ENCODE data around the gene NGEF.

Gene NGEF

DNA sequence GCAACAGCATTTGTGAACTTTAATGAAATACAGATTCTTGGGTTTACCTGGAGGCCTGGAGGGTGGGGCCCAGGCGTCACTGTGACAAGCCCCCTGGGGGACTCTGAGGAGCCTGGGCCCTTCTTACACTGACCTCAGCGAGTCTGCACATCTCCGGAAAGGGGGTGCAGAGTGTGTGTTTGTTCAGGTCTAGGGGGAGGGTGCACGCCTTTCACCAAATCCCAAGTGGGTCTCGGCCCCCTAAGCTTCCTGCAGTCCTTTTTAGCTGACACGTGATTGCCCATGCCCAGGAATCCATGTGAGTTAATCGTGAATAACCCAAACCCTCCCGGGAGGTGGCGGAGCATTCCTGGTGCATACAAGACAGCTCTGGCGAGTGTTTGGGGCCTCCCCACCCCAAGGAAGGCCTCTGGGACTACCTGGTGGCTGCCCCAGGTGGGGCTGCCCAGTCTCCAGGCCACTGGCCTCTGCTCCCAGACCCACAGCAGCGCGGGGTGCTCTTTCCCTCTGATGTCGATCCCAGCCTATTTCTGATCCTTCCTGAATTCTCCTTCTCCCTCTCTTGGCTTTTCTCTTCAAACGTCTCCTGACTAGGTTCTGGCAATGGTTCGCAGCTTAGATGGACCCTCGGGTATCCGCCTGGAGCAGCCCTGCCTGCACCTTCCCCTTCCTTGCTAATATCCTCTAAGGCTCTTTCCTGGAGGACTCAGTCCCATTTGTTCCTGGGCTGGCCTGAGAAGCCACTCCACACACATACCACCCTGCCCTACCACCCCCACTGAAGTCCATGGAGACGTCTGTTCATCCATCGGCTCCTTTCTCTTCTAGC, 10.0 kb downstream of the NGEF start:
- DNase-seq (ENCODE audit: low read depth, low spot score) = no peak
- H3K27ac ChIP-seq = no peak overlapping the region

- DNase-seq (ENCODE audit: low read depth, low spot score) = no peak
- no peak overlapping the region for H3K27ac ChIP-seq
Observed at GRCh38 chr2:233000886-233001750, 11.9 kb downstream of the NGEF start.

- DNase-seq (ENCODE audit: low read depth, low spot score) = no peak
- H3K27ac ChIP-seq = no peak overlapping the region
Observed at GRCh38 chr2:232999354-232999753, 13.7 kb downstream of the NGEF start.

DNA sequence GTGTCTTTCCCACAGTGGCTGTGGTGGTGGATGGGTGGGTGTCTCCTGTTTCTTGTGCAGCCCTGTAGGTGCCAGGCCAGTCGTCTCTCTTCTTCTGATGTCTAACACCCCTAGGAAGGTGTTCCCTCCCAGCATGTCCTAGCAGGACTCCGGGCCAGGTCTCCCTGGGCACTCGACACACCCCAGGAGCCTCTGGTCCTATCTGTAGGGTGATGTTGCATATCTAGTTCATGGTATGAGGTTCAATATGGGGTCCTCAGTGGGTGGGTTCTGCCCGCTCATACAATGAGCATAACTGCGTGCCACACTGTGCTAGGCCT, 14.4 kb downstream of the NGEF start:
- H3K27ac ChIP-seq = no peak overlapping the region
- DNase-seq (ENCODE audit: low read depth, low spot score) = no peak

DNA sequence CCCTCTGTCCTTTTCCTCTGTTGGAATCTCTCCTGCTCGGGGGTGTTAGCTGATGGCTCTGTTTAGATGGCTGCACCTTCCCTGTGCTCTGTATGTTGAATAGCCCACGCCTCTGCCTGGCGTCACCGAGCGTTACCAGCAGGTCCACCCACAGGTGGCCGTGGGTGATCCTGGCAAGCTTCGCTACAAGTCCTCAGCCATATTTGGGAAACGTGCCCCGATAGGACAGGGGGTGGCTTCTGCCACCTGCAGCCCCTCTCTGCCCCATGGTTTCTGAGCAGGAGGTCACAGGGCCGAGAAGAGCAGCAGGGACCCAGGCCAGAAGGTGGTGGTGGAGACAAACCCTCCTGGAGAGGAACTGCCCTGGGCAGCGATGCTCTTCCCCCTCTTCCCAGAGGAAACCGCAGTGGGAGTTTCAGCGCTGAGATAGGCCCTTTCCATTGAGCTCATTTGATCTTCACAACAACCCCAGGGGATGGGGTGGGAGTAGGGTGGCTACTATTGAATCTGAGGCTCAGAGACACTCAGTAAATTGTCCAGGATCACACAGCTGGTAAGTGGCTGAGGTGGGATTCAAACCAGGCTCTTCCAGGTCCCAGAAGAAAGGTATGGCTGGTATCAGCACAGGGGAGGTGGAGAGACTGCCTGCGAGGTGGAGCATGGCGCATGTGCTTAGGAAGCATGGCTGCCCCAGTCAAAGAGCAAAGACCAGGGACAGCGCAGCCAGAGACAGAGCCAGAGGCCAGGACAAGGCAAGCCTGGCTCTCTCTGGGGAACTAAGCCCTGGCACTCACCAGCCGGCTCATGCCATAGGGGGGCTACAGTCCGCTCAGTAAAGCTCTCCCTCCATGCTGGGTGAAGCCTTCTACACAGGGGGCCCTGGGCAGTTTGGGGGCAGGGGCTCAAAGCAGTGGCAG, 15.0 kb downstream of the NGEF start:
- no peak for DNase-seq (ENCODE audit: low read depth, low spot score)
- H3K27ac ChIP-seq = no peak overlapping the region

DNA sequence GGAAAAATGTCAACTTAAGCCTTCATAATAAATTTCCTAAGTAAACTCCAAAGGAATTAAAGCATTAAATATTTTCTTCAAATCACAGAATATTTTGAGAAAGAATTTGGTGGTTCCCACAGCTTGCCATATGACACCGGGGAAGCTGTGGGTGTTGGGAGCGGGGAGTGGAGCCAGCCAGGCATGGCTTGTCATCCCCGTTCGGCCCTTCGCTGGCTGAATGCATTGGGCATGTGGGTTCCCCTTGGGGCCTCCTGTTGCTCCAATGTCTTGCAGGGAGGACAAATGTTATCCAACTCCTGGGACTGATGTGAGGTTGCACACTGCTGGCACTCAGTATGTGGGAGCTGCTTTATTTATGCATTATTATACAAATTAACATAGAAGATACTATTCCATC, 18.6 kb downstream of the NGEF start:
- no peak for DNase-seq (ENCODE audit: low read depth, low spot score)
- no peak overlapping the region for H3K27ac ChIP-seq

GRCh38 chr2:232993231-232993821, 19.7 kb downstream of the NGEF start:
- no peak overlapping the region for H3K27ac ChIP-seq
- no peak for DNase-seq (ENCODE audit: low read depth, low spot score)

- no peak for DNase-seq (ENCODE audit: low read depth, low spot score)
- no peak overlapping the region for H3K27ac ChIP-seq
Observed at GRCh38 chr2:232986155-232986554, 26.9 kb downstream of the NGEF start.

DNA sequence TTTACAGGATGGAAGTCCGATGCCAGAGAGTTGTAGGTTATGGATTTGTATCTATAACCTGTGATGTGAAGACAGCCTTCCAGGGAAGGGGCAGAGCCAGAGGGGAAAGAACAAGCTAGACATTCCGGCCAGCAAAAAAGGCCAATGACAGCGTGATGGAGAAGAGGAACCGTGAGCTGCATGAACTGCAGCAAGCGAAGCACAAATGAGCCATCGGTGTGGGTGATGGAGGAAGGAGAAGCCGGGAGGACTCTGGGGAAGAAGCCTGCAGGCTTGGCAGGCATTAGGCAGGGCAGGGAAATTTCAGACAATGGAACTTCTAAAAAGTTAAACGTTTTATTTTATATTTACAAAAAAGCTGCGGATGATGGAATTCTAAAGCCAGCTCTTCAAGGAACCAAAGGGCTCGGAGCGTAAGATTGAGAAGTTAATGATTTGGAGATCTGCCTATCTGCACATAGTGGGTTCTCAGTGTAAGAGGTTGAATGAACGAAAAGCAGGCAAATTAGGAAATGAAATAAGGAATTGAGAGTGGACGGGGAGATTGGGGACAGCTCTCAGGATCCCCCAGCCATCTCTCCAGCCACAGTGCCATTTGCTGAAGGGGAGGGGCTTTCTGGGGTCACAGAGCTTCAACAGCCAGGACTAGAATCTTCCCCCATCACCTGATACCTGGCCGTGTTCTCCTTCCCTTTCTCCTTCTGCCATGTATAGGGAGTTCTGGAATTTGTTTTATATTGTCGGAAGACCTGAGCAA, 28.4 kb downstream of the NGEF start:
- DNase-seq (ENCODE audit: low read depth, low spot score) = no peak
- no peak overlapping the region for H3K27ac ChIP-seq

- H3K27ac ChIP-seq = no peak overlapping the region
- no peak for DNase-seq (ENCODE audit: low read depth, low spot score)
Observed at GRCh38 chr2:232983669-232984140, 29.4 kb downstream of the NGEF start.

- no peak overlapping the region for H3K27ac ChIP-seq
- no peak for DNase-seq (ENCODE audit: low read depth, low spot score)
Observed at GRCh38 chr2:232982926-232983668, 30.0 kb downstream of the NGEF start.

DNA sequence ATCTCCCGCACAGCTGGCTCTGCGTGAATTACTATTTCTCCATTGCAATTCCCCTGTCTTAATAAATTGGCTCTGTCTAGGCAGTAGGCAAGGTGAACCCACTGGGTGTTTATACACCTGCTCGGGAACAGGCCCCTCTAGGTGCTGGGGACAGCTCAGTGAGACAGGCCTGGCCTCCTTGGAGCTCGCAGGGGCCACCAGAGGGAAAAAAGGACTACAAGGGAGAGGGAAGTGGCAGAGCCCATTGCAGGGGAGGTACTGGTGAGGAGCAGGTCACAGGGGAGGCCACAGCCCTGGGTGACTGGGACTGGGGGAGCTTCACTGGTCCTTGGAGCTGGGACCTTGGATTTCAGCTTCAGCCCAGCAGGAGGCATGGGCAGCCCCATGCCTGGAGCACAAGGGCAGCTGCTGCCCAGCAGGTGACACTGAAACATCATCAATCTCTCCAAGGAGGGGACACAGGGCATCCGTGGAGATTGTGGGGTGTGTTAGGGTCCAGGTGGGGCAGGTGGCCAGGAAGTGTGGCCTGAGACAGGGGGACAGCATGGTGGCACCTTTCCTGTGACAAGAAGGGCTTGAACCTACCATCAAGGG, 31.2 kb downstream of the NGEF start:
- no peak for DNase-seq (ENCODE audit: low read depth, low spot score)

DNA sequence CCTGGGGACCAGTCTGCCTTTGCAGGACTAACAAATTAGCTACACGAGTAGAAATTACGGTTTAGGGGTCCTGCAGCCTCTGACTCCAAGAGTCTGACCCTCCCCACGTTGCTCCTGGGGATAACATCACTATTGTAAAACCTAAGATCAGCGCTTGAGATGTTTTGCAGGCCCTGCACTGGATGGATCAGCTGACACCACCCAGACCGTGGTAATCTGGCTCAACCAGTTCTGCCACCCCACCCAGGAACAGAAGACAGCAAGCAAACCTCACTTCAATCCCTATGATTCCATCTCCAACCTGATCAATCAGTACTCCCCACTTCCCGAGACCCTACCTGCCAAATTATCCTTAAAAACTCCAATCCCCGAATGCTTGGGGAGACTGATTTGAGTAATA, 31.7 kb downstream of the NGEF start:
- DNase-seq (ENCODE audit: low read depth, low spot score) = peak; percentile 10
- H3K27ac ChIP-seq = peak overlapping the region; percentile 49

More for the DNA sequence above, 31.2 kb downstream of the NGEF start:
- H3K27ac ChIP-seq = peak overlapping the region; percentile 49

GRCh38 chr2:232980683-232981082, 32.4 kb downstream of the NGEF start:
- H3K27ac ChIP-seq = peak overlapping the region; percentile 49
- no peak for DNase-seq (ENCODE audit: low read depth, low spot score)

- DNase-seq (ENCODE audit: low read depth, low spot score) = peak; percentile 14
- H3K27ac ChIP-seq = peak overlapping the region; percentile 49
Observed at GRCh38 chr2:232979871-232980461, 33.1 kb downstream of the NGEF start.

DNA sequence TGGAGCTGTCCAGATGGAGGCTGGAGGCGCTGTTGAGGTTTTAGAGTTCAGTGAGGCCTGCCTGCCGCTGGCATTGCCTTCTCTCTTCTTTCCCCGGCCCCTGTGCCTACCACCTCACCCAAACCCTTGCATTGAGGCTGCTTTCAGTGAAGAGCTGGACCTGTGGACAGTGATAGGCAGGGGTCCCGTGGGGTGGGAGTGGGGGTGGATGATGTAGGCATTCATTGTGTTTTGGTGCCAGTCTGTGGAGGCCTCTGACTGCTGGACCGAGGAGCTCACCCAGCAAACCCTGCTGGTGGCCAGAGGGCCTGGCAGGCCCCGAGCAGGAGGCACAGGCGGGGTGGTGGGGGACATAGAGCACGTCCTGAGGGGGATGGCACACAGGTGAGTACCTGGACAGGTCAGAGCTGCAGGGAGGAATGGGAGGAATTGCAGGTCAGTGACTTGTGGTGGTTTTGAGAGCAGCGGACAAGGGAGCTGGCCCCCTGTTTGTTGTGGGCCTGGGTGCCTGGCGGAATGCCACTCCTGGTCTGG, 35.6 kb downstream of the NGEF start:
- H3K27ac ChIP-seq = no peak overlapping the region
- DNase-seq (ENCODE audit: low read depth, low spot score) = no peak

DNA sequence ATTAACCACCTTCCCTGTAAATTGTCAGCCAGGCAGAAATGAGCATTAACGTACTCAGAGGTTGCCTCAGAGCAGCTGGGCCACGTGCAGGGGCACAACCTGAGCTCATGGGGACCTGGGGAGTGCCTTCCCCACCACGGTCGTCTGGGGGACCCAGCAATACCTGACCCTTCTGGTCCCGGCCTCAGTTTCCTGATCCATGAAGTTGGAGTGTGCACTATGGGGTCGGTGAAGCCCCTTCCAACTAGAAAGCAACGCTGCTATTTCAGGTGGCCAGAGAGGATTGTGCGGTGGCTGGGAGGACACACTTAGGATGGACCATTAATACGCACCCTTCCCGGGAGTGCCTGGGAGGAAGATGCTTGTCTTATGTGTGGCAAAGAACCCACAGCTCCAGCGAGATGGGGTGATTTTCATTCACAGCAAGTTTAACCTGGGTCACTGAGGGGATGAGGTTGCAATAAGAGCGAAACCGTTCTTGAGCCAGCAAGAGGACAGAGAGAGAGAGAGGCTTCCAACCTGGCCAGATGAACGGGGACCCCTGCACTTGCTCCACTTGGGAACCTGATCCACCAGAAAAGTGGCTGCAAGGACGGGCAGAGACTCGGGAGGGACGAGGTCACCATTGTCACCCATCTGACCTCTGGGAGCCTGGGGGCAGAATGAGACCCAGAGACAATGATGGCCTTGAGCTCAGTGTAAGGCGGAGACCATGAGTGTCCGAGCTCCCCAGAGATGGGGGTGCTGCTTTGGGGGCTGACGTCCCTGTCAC, 36.2 kb downstream of the NGEF start:
- DNase-seq (ENCODE audit: low read depth, low spot score) = no peak
- no peak overlapping the region for H3K27ac ChIP-seq
